HG02970 (cell line): ENCODE results near the gene HIVEP3.

ENCODE experiments used
- ATAC-seq: cut with Tn5 transposase; IDR thresholded peaks from one replicate; pipeline ENCODE4 v1.9.1; 2021; ENCODE audit warnings: mild to moderate bottlenecking, moderate library complexity, moderate number of reproducible peaks; ENCODE audit not compliant: unreplicated experiment, low FRiP score

The HIVEP3 gene

DNA sequence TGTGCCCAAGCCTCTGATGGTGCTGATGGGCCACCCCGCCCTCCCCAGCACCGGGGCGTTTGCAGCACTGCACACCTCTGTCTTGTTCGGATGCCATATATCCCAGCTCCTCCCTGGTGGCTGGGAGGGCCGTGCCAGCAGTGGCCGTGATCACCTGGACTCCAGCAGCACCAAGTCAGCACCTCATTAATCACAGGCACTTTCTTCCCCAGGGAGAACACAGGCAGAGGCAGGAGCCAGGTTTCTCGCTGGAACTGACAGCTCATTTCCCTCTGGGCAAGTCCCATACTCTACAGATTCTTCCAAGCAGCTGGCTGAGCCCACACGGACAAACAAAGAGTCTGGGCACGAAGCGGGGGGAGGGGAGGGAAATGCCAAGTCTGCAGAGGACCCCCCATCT lies 292.6 kb downstream of the HIVEP3 start:
- ATAC-seq, result no peak

DNA sequence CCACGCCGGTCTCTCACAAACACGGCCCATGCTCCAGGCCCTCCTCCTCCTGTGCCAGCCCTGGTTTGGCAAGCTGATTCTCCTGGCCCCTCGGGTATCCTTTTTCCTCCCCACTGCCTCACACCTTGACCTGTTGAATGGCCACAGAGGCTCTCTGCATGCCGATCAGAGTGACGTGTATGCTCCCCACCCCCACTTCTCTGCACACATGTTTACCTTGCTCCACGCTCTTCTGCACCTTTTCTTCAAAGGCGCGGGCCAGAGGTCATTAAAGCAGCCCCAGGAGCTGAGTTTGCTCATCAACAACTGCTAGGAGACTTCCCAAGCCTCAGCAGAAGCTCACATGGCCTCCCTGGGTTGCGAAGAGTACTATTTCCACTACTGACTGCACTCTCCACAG lies 295.0 kb downstream of the HIVEP3 start:
- no peak for ATAC-seq

DNA sequence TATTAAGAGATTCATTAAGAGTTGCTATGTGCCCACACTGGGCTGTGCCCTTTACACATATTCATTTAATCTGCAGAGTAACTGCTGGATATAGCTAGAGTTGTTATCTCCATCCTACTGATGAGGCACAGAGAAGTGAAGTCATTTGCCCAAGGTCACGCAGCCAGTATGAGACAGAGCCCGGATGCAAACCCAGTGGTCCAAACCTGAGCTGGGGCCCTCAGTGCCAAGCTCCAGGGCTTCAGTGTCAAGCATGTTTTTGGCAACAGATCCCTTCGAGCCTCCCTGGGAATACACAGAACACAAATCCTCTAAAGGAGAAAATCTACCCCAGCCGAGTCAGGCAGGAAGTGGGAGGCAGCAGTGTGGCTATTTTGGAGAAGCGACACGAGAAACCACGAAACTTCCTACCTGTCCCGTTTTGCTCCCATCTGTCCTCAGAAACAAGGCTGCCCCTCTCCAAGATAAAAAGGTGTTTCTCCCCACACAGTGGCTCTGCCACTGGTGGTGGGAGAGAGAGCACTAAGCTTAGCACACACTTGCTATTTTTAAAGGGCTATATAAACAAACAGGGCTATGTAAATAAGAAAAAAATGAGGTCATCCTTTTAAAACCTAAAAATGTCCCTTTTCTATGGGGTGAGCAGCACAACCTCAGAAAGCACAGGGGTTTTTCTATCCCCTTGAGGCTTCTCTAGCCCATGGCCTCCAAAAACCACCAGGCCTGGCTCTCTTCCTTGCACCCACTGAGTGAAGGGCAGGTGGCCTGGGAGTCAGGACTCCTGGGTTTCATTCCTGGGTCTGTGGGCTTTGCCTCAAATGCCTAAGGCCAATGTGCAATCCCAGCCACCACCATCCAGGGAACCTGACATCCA lies 295.6 kb downstream of the HIVEP3 start:
- peak; percentile 63 for ATAC-seq

DNA sequence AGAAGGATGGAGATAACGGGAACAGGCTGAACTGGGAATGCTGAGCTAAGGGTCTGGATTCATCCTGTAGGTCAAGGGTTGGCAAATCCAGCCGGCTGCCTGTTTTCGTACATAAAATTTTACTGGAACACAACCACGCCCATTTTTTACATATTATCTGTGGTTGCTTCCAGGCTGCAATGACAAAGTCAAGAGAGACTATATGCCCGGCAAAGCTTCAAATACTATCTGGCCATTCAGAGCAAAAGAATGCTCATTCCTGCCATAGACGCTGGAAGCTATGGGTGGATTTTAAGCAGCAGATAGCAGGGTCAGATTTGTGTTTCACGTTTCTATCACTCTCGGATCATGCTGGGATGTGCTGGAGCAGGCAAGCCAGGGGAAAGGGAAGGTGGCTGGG lies 296.3 kb downstream of the HIVEP3 start:
- ATAC-seq, result no peak

GRCh38 chr1:41621791-41622190 lies 296.9 kb downstream of the HIVEP3 start:
- ATAC-seq, result no peak

DNA sequence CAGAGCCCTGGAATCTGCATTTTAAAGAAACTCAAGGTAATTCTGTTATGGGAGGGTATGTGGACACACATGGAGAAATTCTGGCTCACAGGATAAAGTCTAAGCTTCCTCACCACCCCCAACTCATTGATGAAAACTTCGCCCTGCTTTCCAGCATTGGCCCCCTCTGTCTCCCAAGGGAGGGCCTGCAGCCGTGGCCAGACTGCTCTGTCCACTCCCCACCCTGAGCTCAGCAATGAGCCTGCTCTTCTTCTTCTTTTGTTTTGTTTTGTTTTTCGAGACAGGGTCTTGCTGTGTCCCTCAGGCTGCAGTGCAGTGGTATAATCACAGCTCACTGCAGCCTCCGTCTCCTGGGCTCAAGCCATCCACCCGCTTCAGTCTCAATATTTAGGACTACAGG lies 297.5 kb downstream of the HIVEP3 start:
- no peak for ATAC-seq

GRCh38 chr1:41620365-41621169 lies 298.2 kb downstream of the HIVEP3 start:
- no peak for ATAC-seq

DNA sequence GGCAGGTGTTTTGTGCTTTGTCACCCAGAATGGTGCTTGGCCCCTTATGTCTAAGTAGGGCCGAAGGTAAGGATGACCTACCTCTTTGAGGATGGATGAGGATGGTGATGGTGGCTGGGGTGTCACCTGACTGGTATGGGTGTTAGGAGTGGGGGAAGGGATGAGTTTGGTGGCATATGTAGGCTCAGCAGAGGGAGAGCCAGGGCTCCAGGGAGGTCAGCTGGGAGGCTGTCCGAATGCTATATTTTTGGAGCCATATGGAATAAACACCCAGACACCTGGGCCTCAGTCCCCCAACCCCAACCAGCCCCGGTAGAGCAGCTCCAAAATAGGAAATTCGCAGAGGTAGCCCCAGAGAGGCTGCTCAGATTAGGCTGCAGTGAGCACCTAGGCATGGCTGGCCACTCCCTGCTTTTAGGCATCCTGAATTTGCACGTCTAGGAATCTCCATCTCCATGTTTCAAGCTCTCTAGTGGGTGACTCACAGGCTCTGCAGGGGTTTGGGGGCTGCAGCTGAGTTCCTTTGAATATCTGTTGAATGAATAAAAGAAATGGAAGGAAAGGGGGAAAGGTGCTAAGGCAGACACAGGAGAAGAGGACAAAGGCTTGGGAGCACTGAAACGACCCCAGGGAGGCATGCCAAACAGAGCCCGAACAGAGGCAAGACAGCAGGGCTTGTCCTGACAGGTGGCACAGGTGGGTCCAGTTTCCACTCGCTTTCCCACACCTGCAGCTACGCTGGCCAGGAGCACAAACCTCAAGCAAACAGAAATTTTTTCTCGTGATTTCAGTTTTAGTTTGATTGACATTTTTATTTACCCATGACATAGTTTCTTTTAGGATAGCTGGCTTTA lies 299.0 kb downstream of the HIVEP3 start:
- ATAC-seq, result no peak

DNA sequence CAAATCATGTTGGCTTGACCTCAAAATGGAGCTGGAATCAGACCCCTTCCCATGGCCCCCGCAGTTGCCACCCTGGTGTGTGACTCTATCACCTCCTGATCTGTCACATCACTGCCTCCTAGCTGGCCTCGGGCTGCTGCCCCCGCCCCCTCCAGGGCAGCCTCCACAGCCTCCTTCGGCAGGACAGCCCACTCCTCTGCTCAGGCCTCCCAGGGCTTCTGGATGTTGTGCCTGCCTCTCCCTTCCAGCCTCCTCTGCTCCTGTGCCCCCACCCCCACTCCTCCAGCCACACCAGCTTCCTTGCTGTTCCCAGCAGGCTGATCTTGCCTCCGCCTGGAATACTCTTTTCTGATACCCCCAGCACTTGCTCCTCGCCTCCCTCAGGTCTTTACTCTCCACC lies 299.9 kb downstream of the HIVEP3 start:
- no peak for ATAC-seq

- ATAC-seq, result no peak
Measured at GRCh38 chr1:41618066-41618825, 300.5 kb downstream of the HIVEP3 start.

DNA sequence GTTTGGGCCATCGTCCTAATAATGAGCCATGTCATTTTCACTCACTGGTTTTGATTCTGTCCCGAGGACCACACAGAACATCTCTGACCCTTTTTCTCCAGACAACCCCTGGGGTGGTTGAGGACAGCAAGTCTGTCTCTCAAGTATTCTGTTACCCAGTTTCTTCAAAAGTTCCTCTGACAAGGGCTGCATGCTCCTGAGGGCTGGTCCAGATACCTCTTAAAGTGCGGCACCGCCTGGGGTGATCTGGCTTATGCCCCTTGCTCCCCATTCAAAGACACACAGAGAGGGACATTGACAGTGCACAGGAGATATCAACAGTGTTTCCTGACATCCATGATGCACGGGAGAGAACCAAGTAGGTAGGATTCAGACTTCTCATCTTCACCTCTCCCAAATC lies 301.4 kb downstream of the HIVEP3 start:
- ATAC-seq, result no peak

DNA sequence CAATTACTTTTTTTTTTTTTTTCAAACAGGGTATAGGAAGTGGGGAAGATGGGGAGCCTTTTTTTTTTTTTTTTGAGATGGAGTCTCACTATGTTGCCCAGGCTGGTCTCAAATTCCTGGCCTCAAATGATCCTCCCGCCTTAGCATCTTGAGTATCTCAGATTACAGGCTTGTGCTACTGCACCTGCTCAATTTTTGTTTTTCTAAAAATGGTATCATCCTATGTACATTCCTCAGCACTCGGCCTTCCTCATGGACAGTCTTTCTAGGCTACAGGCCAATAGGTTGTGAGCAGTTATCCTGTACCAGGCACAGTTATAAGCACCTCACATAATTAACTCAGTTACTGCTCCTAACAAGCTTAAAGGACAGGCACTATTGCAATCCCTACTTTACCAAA lies 302.2 kb downstream of the HIVEP3 start:
- ATAC-seq, result no peak

DNA sequence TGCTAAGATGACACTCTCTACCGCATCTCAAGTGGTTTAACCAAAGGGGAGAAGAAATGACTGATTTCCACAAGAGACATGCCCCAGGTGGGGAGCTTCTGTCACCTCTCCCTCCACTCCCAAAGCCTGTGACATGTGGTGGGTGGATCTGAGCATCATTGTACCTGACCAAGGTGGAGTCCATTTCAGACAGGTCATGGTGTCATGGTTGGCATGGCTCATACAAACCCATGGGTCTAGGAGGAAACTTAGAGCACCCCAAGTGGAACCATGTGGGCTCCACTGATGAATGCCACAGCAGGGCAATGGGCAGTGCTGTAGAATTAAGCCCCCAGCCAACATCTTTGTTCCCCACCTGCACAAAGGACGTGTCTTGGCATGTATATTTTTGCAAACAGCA lies 302.7 kb downstream of the HIVEP3 start:
- ATAC-seq, result no peak

DNA sequence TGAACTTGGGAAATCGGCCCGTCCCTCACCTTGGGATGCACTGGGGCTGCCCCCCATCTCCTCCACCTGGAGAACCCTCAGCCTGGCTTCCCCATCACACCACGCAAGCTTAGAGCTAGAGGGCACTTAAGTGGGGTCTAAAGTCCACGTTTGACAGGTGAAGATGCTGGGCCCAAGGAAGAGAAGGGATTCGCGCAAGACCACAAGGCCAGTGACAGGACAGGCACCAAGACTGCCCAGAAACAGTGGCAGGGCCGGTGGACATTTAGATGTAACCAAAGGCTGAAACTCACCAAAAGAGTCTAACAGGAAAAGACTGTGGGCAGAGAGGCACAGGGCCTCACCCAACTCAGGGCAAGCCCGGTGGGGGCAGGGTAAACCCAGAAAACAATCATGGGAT lies 303.4 kb downstream of the HIVEP3 start:
- ATAC-seq, result no peak

- no peak for ATAC-seq
Measured at GRCh38 chr1:41614818-41615217, 303.9 kb downstream of the HIVEP3 start.

DNA sequence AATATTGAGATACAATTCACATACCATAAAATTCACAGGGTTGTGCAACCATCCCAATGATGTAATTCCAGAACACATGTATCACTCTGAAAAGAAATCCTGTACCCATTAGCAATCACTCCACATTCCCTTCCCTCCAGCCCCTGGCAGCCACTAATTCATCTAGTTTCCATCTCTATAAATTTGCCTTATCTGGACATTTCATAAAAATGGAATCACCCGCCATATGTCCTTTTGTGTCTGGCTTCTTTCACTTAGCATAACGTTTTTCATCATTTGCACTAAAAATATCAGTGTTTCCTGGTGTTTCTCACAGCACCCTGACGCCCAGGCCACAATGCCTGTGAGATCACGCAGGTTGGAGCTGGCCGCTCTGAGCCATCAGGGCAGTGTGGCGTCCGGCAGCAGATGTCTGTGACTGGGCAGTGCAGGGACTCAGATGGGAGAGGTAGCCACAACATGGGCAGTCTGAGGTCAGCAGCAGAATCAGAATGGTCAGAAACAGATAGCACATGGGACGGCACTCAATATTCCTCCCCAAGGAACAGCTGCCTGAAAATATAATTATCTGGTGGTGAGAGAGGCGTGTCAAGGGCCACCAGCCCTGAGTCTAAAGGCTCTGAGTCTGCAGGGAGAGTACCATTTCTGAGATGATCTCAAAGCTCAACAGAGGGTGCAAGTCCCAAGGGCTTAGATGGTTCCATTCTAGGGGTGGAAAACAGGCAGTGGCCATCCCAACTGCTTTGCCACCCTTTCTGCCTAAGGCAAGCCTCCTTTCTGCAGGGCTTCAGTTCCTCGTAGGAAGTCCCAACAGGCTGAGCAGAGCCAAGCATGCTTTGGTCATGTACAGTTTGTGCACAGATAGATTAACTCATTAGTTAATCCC lies 304.8 kb downstream of the HIVEP3 start:
- ATAC-seq, result no peak

DNA sequence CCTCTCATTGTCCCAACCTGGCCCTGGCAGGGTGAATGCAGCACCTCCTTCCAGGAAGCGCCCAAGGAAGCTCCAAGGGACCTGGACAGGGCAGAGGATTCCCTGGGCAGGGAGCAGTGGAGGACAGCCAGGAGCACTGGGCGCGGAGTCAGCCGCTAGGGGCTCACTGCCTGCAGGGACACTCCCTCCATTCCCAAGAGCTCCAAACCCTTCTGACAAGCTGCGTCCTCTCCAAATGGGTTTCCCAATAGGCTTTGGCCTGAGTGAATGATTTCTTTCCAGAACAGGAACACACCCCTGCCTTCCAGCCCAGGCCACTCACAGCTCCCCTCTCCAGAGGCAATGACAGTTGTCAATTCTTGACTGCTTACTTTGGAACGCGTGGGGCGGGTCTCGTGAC lies 305.8 kb downstream of the HIVEP3 start:
- no peak for ATAC-seq

- no peak for ATAC-seq
Measured at GRCh38 chr1:41611932-41612450, 306.7 kb downstream of the HIVEP3 start.
